GM23338 (cell line): Measurements from ENCODE around the gene CSF1R. TPM values are rescaled to one million over a fixed set of nuclear protein-coding genes. Genes with fewer than 3 reads are reported as not detected.

Experiments
- CREB1 ChIP-seq: fragments of 250-450 bp; sonication (Bioruptor Pico); IDR thresholded peaks from 2 replicates; pipeline ENCODE4 v1.5.0; 2020; ENCODE audit warnings: low read depth, mild to moderate bottlenecking, moderate library complexity
- POLR2AphosphoS5 ChIP-seq: IDR thresholded peaks from 2 replicates; pipeline ENCODE4 v1.6.1; 2016; ENCODE audit warnings: antibody characterized with exemption, low read depth
- polyA plus RNA-seq: library from polyadenylated mRNA; unstranded; fragments of >200 nt; fragmentation: Nextera tagmentation; extraction: Ambion mirVana; gene quantifications from 2 replicates; pipeline ENCODE4 v1.2.1, GENCODE V29; 2016
- total RNA-seq: library from RNA; depleted of rRNA; stranded (reverse); fragments of >200 nt; shearing (Covaris generic); gene quantifications from 2 replicates; pipeline ENCODE4 v1.2.3, GENCODE V29; 2014
- TF ChIP-seq, protein P1 (sequence below): fragments of 250-450 bp; sonication (Bioruptor Pico); IDR thresholded peaks from 2 replicates; pipeline ENCODE4 v1.5.0; 2020; ENCODE audit warnings: mild to moderate bottlenecking, moderate library complexity
- TF ChIP-seq, protein P2 (sequence below), 2 experiments: fragments of 200-600 bp in 1 of 2; sonication (generic) in 1 of 2; conservative IDR thresholded peaks; 2 replicates each; pipeline versions ENCODE4 v1.5.1 to v1.6.1; 2016 to 2017; ENCODE audit warnings: antibody characterized with exemption in 2 of 2, low read depth in 2 of 2, mild to moderate bottlenecking in 2 of 2, moderate library complexity in 1 of 2

Gene CSF1R
- total and polyA plus RNA-seq, 2 experiments from 2014 or later: 0.21 TPM; not detected in 1

DNA sequence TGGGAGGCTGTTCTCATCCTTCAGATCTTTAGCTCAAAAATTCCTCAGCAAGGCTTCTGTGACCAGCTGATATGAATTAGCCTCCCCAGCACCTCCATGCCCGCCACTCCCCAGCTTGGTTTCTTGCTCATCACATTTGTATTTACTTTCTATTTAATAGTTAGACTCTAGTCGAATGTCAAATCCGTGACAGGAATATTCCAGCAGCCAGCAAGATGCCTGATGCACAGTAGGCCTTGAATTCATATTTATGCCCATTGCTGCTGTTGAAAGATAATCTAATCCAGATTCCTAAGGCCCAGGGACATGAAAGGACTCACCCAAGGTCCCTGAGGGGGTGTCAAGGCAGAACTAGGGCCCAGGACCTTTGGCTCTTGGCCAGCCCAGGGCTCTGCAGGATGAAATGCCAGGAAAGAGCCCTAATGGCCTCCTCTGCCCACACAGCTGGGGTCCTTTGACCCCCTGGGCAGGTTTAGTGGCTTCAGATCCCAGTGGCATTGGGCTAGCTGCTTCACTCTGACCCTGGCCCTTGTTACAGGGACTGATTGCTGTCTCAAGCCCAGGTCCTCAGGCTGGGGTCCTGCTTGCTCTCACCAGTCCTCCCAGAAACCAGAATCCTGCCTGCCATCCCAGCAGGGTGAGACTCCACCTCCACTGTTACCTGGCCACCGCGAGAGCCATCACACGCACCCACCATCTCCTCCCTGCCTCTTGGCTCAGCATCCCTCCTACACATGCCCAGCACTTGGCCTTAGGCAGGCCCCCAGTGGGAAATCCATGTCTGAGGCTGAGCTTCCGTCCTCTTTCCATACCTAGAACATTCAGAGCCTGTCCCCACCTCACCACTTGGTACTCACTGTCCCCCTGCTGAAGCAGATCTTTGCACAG is 7.3 kb downstream of the CSF1R start (continued):
- TF ChIP-seq, protein P1, sequence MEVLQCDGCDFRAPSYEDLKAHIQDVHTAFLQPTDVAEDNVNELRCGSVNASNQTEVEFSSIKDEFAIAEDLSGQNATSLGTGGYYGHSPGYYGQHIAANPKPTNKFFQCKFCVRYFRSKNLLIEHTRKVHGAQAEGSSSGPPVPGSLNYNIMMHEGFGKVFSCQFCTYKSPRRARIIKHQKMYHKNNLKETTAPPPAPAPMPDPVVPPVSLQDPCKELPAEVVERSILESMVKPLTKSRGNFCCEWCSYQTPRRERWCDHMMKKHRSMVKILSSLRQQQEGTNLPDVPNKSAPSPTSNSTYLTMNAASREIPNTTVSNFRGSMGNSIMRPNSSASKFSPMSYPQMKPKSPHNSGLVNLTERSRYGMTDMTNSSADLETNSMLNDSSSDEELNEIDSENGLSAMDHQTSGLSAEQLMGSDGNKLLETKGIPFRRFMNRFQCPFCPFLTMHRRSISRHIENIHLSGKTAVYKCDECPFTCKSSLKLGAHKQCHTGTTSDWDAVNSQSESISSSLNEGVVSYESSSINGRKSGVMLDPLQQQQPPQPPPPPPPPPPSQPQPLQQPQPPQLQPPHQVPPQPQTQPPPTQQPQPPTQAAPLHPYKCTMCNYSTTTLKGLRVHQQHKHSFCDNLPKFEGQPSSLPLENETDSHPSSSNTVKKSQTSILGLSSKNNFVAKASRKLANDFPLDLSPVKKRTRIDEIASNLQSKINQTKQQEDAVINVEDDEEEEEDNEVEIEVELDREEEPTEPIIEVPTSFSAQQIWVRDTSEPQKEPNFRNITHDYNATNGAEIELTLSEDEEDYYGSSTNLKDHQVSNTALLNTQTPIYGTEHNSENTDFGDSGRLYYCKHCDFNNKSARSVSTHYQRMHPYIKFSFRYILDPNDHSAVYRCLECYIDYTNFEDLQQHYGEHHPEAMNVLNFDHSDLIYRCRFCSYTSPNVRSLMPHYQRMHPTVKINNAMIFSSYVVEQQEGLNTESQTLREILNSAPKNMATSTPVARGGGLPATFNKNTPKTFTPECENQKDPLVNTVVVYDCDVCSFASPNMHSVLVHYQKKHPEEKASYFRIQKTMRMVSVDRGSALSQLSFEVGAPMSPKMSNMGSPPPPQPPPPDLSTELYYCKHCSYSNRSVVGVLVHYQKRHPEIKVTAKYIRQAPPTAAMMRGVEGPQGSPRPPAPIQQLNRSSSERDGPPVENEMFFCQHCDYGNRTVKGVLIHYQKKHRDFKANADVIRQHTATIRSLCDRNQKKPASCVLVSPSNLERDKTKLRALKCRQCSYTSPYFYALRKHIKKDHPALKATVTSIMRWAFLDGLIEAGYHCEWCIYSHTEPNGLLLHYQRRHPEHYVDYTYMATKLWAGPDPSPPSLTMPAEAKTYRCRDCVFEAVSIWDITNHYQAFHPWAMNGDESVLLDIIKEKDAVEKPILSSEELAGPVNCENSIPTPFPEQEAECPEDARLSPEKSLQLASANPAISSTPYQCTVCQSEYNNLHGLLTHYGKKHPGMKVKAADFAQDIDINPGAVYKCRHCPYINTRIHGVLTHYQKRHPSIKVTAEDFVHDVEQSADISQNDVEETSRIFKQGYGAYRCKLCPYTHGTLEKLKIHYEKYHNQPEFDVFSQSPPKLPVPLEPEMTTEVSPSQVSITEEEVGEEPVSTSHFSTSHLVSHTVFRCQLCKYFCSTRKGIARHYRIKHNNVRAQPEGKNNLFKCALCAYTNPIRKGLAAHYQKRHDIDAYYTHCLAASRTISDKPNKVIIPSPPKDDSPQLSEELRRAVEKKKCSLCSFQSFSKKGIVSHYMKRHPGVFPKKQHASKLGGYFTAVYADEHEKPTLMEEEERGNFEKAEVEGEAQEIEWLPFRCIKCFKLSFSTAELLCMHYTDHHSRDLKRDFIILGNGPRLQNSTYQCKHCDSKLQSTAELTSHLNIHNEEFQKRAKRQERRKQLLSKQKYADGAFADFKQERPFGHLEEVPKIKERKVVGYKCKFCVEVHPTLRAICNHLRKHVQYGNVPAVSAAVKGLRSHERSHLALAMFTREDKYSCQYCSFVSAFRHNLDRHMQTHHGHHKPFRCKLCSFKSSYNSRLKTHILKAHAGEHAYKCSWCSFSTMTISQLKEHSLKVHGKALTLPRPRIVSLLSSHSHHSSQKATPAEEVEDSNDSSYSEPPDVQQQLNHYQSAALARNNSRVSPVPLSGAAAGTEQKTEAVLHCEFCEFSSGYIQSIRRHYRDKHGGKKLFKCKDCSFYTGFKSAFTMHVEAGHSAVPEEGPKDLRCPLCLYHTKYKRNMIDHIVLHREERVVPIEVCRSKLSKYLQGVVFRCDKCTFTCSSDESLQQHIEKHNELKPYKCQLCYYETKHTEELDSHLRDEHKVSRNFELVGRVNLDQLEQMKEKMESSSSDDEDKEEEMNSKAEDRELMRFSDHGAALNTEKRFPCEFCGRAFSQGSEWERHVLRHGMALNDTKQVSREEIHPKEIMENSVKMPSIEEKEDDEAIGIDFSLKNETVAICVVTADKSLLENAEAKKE (CRISPR knock-in tag): no peak
- TF ChIP-seq, protein P2, sequence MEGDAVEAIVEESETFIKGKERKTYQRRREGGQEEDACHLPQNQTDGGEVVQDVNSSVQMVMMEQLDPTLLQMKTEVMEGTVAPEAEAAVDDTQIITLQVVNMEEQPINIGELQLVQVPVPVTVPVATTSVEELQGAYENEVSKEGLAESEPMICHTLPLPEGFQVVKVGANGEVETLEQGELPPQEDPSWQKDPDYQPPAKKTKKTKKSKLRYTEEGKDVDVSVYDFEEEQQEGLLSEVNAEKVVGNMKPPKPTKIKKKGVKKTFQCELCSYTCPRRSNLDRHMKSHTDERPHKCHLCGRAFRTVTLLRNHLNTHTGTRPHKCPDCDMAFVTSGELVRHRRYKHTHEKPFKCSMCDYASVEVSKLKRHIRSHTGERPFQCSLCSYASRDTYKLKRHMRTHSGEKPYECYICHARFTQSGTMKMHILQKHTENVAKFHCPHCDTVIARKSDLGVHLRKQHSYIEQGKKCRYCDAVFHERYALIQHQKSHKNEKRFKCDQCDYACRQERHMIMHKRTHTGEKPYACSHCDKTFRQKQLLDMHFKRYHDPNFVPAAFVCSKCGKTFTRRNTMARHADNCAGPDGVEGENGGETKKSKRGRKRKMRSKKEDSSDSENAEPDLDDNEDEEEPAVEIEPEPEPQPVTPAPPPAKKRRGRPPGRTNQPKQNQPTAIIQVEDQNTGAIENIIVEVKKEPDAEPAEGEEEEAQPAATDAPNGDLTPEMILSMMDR (conservative IDR thresholded peaks at IDR 0.05; ENCODE audit: low read depth in 2 of 2): no peak
- TF ChIP-seq CREB1 (CRISPR knock-in tag) (no peak), POLR2AphosphoS5 (no peak)
